HepG2 (cell line): ENCODE results near the gene ENG. TPM values are rescaled to one million over a fixed set of nuclear protein-coding genes. Genes with fewer than 3 reads are reported as not detected.
A peak's percentile ranks its signal among the peaks of the same experiment; 100 is the strongest.

Source experiments
- AFF4 ChIP-seq: sonication (generic); formaldehyde crosslinking; IDR thresholded peaks from 2 replicates; pipeline ENCODE4 v1.4.0; 2020; ENCODE audit warnings: missing genetic modification reagents
- ELF1 ChIP-seq: sonication (generic); formaldehyde crosslinking; IDR thresholded peaks from 2 replicates; pipeline ENCODE4 v1.4.0; 2020; ENCODE audit warnings: missing genetic modification reagents
- FOSL1 ChIP-seq: sonication (generic); formaldehyde crosslinking; IDR thresholded peaks from 2 replicates; pipeline ENCODE4 v1.9.0; 2021; ENCODE audit warnings: missing genetic modification reagents, borderline replicate concordance
- IKZF4 ChIP-seq: sonication (generic); formaldehyde crosslinking; IDR thresholded peaks from 2 replicates; pipeline ENCODE4 v1.5.1; 2020; ENCODE audit warnings: borderline replicate concordance, mild to moderate bottlenecking, low read depth, missing genetic modification reagents; ENCODE audit errors: not compliant biosample characterization
- PBX3 ChIP-seq: sonication (generic); formaldehyde crosslinking; IDR thresholded peaks from 2 replicates; pipeline ENCODE4 v1.8.1; 2023; ENCODE audit warnings: missing genetic modification reagents, inconsistent platforms, borderline replicate concordance
- PHF8 ChIP-seq: sonication (generic); formaldehyde crosslinking; IDR thresholded peaks from 2 replicates; pipeline ENCODE4 v1.5.0; 2020; ENCODE audit warnings: missing genetic modification reagents
- TCF7L2 ChIP-seq: IDR thresholded peaks from 2 replicates; pipeline ENCODE4 v1.6.1; 2011; ENCODE audit warnings: mild to moderate bottlenecking, low read depth, low read length, moderate library complexity
- ZBTB21 ChIP-seq: sonication (generic); formaldehyde crosslinking; IDR thresholded peaks from 2 replicates; pipeline ENCODE4 v1.4.0; 2020; ENCODE audit warnings: missing genetic modification reagents
- ZBTB7A ChIP-seq: sonication (generic); formaldehyde crosslinking; IDR thresholded peaks from 2 replicates; pipeline ENCODE4 v1.8.0; 2022; ENCODE audit warnings: mild to moderate bottlenecking, missing genetic modification reagents
- ZNF160 ChIP-seq: sonication (generic); formaldehyde crosslinking; IDR thresholded peaks from 2 replicates; pipeline ENCODE4 v1.8.0; 2022; ENCODE audit warnings: mild to moderate bottlenecking, inconsistent platforms, missing genetic modification reagents
- ZNF782 ChIP-seq: sonication (generic); formaldehyde crosslinking; IDR thresholded peaks from 2 replicates; pipeline ENCODE4 v1.4.0; 2020; ENCODE audit warnings: missing genetic modification reagents, mild to moderate bottlenecking, borderline replicate concordance
- ZNF879 ChIP-seq: sonication (generic); formaldehyde crosslinking; IDR thresholded peaks from 2 replicates; pipeline ENCODE4 v1.8.1; 2023; ENCODE audit warnings: missing genetic modification reagents
- polyA plus RNA-seq, 8 experiments: library from polyadenylated mRNA; depleted of rRNA in 3 of 8; stranded (reverse) in 7 of 8; unstranded in 1 of 8; fragments of >200 nt; fragmentation: Illumina TruSeq in 4 of 8; extraction: Trizol in 4 of 8; gene quantifications; 2 replicates each; pipeline versions ENCODE4 v1.2.1 to v1.2.3, GENCODE V29; 2011 to 2016; ENCODE audit warnings: low read depth in 4 of 8, missing spikeins in 1 of 8, mixed read lengths in 1 of 8; ENCODE audit not compliant: insufficient read depth in 1 of 8
- total RNA-seq, 5 experiments: library from RNA; depleted of rRNA; stranded (reverse); fragments of >200 nt; fragmentation: Illumina TruSeq; extraction: Trizol; gene quantifications; 2 replicates each; pipeline ENCODE4 v1.2.3, GENCODE V29; 2016; ENCODE audit warnings: low read depth in 1 of 5
- TF ChIP-seq, protein P1 (sequence below): sonication (generic); formaldehyde crosslinking; IDR thresholded peaks from 2 replicates; pipeline ENCODE4 v1.4.0; 2020; ENCODE audit warnings: mild to moderate bottlenecking, missing genetic modification reagents
- TF ChIP-seq, protein P2 (sequence below): sonication (generic); formaldehyde crosslinking; IDR thresholded peaks from 2 replicates; pipeline ENCODE4 v1.5.0; 2020; ENCODE audit warnings: mild to moderate bottlenecking, low read depth, missing genetic modification reagents, borderline replicate concordance
- TF ChIP-seq, protein P3 (sequence below): sonication (generic); formaldehyde crosslinking; IDR thresholded peaks from 2 replicates; pipeline ENCODE4 v1.4.0; 2020; ENCODE audit warnings: mild to moderate bottlenecking, missing genetic modification reagents

The ENG gene
- total and polyA plus RNA-seq, 2 of the 13 experiments (the other 11 are each of a cell fraction or from before 2014, with no cell fraction given): 0.02 to 1.1 TPM

DNA sequence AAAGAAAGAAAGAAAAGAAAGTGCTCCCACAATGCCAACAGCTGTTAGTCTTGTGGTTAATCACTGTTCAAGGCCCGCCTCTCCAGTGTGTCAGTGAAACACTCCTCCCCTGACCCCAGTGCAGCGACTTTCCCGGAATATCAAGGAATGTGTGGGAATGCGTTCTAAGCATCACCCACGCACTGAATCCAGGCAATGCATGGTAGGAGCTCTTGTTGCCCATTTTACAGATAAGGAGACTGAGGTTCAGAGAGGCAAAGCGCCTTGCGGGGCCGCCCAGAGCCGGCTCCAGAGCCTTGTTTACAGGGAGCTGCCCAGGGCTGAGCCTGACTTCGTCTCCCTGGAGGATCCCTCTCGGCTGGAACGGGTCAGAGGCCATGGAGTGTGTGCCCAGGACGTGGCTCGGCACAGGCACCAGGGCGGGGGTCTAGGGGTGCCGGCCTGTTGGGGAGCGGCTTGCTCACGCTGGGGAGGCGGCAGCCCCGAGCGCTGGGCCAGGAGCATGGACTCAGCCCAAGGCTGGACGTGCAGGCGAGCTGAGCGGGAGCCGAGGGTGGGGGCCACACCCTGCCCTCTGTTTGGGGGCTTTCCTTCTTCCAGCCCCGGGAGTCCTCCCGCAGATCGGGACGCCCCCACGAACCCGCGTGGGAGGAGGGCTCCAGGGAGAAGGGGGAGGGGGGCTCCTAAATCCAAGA lies 44.1 kb upstream of the ENG start (continued):
- no peak for TF ChIP-seq PBX3 (CRISPR knock-in tag)
- TF ChIP-seq, protein P1, sequence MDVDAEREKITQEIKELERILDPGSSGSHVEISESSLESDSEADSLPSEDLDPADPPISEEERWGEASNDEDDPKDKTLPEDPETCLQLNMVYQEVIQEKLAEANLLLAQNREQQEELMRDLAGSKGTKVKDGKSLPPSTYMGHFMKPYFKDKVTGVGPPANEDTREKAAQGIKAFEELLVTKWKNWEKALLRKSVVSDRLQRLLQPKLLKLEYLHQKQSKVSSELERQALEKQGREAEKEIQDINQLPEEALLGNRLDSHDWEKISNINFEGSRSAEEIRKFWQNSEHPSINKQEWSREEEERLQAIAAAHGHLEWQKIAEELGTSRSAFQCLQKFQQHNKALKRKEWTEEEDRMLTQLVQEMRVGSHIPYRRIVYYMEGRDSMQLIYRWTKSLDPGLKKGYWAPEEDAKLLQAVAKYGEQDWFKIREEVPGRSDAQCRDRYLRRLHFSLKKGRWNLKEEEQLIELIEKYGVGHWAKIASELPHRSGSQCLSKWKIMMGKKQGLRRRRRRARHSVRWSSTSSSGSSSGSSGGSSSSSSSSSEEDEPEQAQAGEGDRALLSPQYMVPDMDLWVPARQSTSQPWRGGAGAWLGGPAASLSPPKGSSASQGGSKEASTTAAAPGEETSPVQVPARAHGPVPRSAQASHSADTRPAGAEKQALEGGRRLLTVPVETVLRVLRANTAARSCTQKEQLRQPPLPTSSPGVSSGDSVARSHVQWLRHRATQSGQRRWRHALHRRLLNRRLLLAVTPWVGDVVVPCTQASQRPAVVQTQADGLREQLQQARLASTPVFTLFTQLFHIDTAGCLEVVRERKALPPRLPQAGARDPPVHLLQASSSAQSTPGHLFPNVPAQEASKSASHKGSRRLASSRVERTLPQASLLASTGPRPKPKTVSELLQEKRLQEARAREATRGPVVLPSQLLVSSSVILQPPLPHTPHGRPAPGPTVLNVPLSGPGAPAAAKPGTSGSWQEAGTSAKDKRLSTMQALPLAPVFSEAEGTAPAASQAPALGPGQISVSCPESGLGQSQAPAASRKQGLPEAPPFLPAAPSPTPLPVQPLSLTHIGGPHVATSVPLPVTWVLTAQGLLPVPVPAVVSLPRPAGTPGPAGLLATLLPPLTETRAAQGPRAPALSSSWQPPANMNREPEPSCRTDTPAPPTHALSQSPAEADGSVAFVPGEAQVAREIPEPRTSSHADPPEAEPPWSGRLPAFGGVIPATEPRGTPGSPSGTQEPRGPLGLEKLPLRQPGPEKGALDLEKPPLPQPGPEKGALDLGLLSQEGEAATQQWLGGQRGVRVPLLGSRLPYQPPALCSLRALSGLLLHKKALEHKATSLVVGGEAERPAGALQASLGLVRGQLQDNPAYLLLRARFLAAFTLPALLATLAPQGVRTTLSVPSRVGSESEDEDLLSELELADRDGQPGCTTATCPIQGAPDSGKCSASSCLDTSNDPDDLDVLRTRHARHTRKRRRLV: no peak
- no peak for TF ChIP-seq FOSL1
- no peak for TF ChIP-seq TCF7L2
- TF ChIP-seq AFF4: 0 out of 2 replicates have a peak, but pooled peaks have one; percentile 23
- no peak for TF ChIP-seq ZNF879
- no peak for TF ChIP-seq ZBTB7A (CRISPR knock-in tag)
- no peak for TF ChIP-seq ELF1 (CRISPR knock-in tag)
- TF ChIP-seq PHF8 (CRISPR knock-in tag): peak; percentile 53; the same call in 1 of the 2 replicates
- TF ChIP-seq, protein P2, sequence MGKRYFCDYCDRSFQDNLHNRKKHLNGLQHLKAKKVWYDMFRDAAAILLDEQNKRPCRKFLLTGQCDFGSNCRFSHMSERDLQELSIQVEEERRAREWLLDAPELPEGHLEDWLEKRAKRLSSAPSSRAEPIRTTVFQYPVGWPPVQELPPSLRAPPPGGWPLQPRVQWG: no peak
- TF ChIP-seq IKZF4 (CRISPR knock-in tag): no peak
- no peak for TF ChIP-seq ZBTB21 (CRISPR knock-in tag)
- no peak for TF ChIP-seq ZNF160 (CRISPR knock-in tag)
- no peak for TF ChIP-seq ZNF782 (CRISPR knock-in tag)
- TF ChIP-seq, protein P3, sequence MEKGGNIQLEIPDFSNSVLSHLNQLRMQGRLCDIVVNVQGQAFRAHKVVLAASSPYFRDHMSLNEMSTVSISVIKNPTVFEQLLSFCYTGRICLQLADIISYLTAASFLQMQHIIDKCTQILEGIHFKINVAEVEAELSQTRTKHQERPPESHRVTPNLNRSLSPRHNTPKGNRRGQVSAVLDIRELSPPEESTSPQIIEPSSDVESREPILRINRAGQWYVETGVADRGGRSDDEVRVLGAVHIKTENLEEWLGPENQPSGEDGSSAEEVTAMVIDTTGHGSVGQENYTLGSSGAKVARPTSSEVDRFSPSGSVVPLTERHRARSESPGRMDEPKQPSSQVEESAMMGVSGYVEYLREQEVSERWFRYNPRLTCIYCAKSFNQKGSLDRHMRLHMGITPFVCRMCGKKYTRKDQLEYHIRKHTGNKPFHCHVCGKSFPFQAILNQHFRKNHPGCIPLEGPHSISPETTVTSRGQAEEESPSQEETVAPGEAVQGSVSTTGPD (CRISPR knock-in tag): no peak
